ENCODE data around the gene ADGRV1.

DNA sequence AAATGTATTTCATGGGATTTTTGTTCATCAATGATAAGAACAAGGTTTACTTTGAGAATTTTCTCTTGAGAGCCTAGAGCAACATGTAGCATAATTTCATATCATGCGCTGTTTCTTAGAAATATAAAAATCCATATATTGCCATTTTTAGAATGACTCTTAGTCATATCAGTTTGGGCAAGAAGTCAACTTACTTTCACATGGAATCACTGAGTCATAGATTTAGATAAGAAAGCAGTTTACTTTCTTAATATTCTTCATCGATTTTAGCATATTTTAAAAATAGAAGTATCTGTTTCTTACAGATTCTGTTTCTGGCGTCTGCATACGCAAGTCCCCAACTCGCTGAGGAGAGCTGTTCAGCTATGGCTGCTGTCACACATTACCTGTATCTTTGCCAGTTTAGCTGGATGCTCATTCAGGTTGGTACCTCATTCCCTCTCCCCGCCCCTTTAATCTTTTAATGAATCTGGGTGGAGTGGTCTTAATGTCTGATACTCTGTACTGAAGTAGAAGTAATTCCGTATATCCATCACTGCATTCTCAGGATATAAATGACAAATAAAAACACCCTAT lies 406.6 kb downstream of the ADGRV1 start:
- TF ChIP-seq CTCF (IDR thresholded peaks at IDR 0.05) (no peak), POLR2A (IDR thresholded peaks at IDR 0.05) (no peak)
